AG04449 (cell line): ENCODE measurements around the gene SERPINA4.

Experiments used
- CTCF ChIA-PET: fragments of 350-600 bp; formaldehyde crosslinking; extraction: SDS; loops from one replicate; lab custom pipeline; 2021; ENCODE audit warnings: antibody characterized with exemption; lab: Yijun Ruan, JAX
- POLR2A ChIA-PET: fragments of 400-600, 350-600 bp; formaldehyde crosslinking; extraction: SDS; loops from one replicate; lab custom pipeline; 2020; ENCODE audit warnings: antibody characterized with exemption, inconsistent platforms; lab: Yijun Ruan, JAX
- DNase-seq: peaks from one replicate; pipeline ENCODE4 v3.0.0-alpha.2; 2010; ENCODE audit warnings: low read depth, low spot score
- H3K4me3 ChIP-seq: 2 replicates; pipeline ENCODE4 v1.5.1; 2011; ENCODE audit warnings: low read depth, mild to moderate bottlenecking, control low read depth, low read length
- CTCF ChIP-seq: IDR thresholded peaks from one replicate; pipeline ENCODE4 v1.5.1; 2011; ENCODE audit warnings: mild to moderate bottlenecking, moderate library complexity, low read length, control low read depth, inconsistent platforms; ENCODE audit not compliant: insufficient read depth; ENCODE audit errors: missing control alignments

Gene SERPINA4

GRCh38 chr14:94591073-94591472 lies 29.8 kb downstream of the SERPINA4 start:
- TF ChIP-seq CTCF, result no peak
- no peak for DNase-seq
- CTCF ChIA-PET, result interaction anchor here (1.5 kb wide), 1 partner anchor 9 kb away, joined by 4 read pairs; no protein-coding TSS in a partner anchor
- POLR2A ChIA-PET, result interaction anchor here (0.6 kb wide), 1 partner anchor 48 kb away, joined by 3 read pairs; no protein-coding TSS in a partner anchor
- H3K4me3 ChIP-seq, result no peak overlapping the region

GRCh38 chr14:94591871-94592270 lies 30.6 kb downstream of the SERPINA4 start:
- POLR2A ChIA-PET, result no interaction called here
- H3K4me3 ChIP-seq, result no peak overlapping the region
- DNase-seq, result no peak
- no peak for TF ChIP-seq CTCF
- CTCF ChIA-PET, result interaction anchor here (1.5 kb wide), 1 partner anchor 8 kb away, joined by 4 read pairs; no protein-coding TSS in a partner anchor

GRCh38 chr14:94592457-94592856 lies 31.2 kb downstream of the SERPINA4 start:
- DNase-seq, result no peak
- ChIA-PET CTCF (interaction anchor here (1.5 kb wide), 1 partner anchor 8 kb away, joined by 4 read pairs; no protein-coding TSS in a partner anchor), POLR2A (no interaction called here)
- no peak for TF ChIP-seq CTCF
- H3K4me3 ChIP-seq, result no peak overlapping the region

- H3K4me3 ChIP-seq, result no peak overlapping the region
- POLR2A ChIA-PET, result no interaction called here
- no peak for TF ChIP-seq CTCF
- CTCF ChIA-PET, result no interaction called here
- no peak for DNase-seq
Observed at GRCh38 chr14:94593376-94593748, 32.1 kb downstream of the SERPINA4 start.

- CTCF ChIA-PET, result no interaction called here
- no peak for DNase-seq
- POLR2A ChIA-PET, result no interaction called here
- no peak for TF ChIP-seq CTCF
- no peak overlapping the region for H3K4me3 ChIP-seq
Observed at GRCh38 chr14:94593749-94594431, 32.6 kb downstream of the SERPINA4 start.

GRCh38 chr14:94594441-94594840 lies 33.2 kb downstream of the SERPINA4 start:
- CTCF ChIA-PET, result no interaction called here
- no peak overlapping the region for H3K4me3 ChIP-seq
- no peak for DNase-seq
- no peak for TF ChIP-seq CTCF
- POLR2A ChIA-PET, result no interaction called here
